HG03175 (cell line): Measurements from ENCODE around the gene CHMP5.
A peak's percentile ranks its signal among the peaks of the same experiment; 100 is the strongest.

Experiments
- ATAC-seq: cut with Tn5 transposase; IDR thresholded peaks from one replicate; pipeline ENCODE4 v1.9.1; 2021; ENCODE audit warnings: mild to moderate bottlenecking, moderate library complexity; ENCODE audit not compliant: unreplicated experiment

Gene CHMP5

GRCh38 chr9:33273266-33273971 lies 8.6 kb downstream of the CHMP5 start:
- no peak for ATAC-seq

DNA sequence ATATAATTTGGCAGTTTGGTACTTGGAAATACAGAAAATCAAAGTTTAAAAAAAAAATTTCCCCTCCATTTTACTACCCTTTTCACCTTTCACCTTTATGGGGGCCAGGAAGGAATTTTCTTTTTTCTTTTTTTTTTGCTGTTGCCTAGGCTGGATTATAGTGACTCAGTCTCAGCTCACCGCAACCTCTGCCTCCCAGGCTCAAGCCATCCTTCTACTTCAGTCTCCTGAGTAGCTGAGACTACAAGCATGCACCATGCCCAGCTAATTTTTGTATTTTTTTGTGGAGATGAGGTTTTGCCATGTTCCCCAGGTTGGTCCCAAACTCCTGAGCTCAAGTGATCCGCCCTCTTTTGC lies 9.1 kb downstream of the CHMP5 start:
- ATAC-seq: no peak

DNA sequence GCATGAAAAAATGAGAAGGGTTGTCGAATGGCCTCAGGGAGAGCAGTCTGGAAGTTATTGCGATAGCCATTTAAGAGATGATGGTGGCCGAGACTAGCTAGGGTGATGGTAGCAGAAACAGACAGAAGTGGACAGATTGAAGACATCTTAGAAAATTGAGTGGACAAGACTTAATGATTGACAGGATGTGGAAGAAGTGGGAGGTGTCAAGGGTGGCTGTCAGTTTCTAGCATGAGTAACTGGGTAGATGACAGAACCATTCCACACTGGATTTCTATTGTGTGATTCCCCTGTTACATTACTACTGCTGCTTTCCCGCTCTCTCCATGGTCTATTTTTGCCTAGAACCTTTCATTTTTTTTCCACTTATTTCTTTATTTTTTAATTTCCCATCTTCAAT lies 12.6 kb downstream of the CHMP5 start:
- no peak for ATAC-seq

- no peak for ATAC-seq
Observed at GRCh38 chr9:33285502-33285901, 20.7 kb downstream of the CHMP5 start.

GRCh38 chr9:33287087-33287490 lies 22.2 kb downstream of the CHMP5 start:
- no peak for ATAC-seq

GRCh38 chr9:33288235-33288634 lies 23.4 kb downstream of the CHMP5 start:
- ATAC-seq: no peak

GRCh38 chr9:33288828-33289483 lies 24.1 kb downstream of the CHMP5 start:
- no peak for ATAC-seq

DNA sequence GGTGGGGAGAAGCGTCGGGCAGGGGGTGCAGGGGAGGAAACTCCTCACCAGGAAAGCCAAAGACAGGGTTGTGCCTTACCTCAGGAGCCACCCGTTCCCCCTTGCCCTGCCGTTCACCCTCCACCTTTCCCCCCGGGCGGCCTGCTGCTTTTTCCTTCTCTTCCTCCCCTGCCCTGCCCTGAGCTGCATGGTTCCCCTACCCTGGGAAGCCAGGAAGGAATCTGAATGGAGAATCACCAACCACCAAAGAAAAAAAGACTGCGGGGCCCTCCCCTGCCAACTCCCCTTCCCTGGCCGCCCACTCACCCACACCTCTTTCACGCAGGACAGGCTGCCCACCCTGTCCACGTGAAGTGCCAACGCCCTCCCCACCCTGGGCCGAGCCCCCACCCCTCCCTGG lies 24.6 kb downstream of the CHMP5 start:
- no peak for ATAC-seq

- no peak for ATAC-seq
Observed at GRCh38 chr9:33289936-33290246, 25.0 kb downstream of the CHMP5 start.

GRCh38 chr9:33290247-33291030 lies 25.6 kb downstream of the CHMP5 start, which contains the start of gene NFX1:
Gene NFX1 (plus strand): TSS chr9:33290516. CDS start chr9:33290573, 57 bp downstream.
- ATAC-seq: peak; percentile 80

DNA sequence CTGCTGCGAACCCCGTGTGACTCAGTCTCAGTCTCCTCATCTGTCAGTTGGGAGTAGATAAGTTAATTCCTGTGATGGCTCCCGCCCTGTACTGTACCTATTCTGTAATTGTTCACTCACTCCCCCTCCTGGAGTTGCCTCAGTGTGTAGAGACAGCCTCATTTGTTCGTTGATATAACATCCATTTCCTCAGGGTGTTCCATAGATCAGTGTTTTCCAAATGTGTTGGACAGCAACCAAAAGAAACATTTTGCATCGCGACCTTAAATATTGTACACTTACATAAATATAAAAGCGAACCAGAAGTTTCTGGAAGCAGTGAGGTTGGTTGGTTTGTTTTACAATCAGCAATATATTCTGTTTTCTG lies 26.2 kb downstream of the CHMP5 start:
- peak; percentile 8 for ATAC-seq

DNA sequence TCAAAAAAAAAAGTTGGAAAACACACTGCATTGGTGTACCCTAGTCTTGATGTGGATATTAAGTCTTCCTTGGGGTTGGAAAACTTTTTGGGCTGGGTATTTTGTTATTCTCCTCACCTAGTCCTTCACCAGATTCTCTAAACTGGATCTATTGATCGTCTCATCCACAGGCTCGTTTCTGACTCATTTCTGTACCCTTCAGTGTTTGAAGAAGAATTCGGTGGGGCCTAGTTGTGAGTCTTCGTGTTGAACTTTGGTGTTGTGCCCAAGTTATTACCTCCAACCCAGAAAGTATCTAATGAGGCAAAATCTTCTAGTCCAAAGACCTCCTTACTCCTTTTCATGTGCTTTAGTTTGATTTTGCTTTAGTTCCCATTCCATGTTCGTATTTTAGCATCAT lies 27.1 kb downstream of the CHMP5 start:
- no peak for ATAC-seq

DNA sequence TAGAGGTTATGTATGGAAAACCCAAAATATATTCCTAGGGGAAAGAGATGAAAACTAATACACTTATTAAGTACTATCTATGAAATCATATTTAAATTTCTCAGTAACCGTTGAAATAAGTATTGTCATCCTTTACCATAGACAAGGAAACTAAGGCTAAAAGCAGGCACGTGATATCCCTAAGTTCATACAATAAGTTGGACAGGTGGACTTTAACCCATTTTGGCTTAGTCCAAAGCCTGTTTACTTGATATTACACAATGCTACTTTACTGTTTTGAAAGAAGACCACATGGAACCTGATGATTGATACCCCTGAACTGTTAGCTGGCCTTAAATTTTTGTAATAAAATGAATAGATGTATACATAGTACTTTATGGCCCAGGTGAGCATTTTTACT lies 28.9 kb downstream of the CHMP5 start:
- ATAC-seq: no peak

GRCh38 chr9:33294670-33295432 lies 30.0 kb downstream of the CHMP5 start:
- no peak for ATAC-seq

- ATAC-seq: peak; percentile 43
Observed at GRCh38 chr9:33295571-33295970, 30.7 kb downstream of the CHMP5 start.

DNA sequence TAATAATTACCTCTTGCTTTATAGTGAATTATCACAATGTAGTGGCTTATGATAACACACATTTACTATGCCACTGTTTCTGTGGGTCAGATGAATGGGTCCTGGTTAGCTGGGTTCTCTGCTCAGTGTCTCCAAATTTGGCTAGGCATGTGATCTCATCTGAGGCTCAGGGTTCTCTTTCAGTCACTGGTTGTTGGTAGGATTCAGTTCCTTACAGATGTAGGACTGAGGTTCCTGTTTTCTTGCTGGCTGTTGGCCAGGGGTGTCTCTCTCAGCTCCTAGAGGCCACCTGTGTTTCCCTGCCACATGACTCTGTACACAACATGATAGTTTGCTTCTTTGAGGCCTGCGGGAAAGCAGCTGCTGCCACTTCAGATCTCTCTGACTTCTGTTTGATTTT lies 32.6 kb downstream of the CHMP5 start:
- ATAC-seq: peak; percentile 94

GRCh38 chr9:33300546-33300945 lies 35.7 kb downstream of the CHMP5 start:
- no peak for ATAC-seq

GRCh38 chr9:33304362-33304761 lies 39.5 kb downstream of the CHMP5 start:
- ATAC-seq: no peak

- ATAC-seq: no peak
Observed at GRCh38 chr9:33306037-33306436, 41.2 kb downstream of the CHMP5 start.

DNA sequence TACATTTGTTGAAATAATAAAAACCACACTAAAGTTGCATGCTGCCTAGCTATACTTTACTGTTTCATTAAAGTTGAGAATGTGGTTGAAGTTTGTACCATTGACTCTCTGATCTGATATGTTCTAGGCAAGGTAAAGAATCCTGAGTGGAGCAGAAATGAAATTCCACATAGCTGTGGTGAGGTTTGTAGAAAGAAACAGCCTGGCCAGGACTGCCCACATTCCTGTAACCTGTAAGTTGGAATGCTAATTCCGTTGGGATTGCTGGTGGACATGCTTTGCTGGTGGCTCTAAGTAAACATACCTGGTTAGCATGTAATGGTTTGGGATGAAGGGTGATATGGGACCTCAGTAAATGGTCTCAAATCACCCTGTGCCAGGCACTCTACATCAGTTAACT lies 42.2 kb downstream of the CHMP5 start:
- ATAC-seq: no peak

DNA sequence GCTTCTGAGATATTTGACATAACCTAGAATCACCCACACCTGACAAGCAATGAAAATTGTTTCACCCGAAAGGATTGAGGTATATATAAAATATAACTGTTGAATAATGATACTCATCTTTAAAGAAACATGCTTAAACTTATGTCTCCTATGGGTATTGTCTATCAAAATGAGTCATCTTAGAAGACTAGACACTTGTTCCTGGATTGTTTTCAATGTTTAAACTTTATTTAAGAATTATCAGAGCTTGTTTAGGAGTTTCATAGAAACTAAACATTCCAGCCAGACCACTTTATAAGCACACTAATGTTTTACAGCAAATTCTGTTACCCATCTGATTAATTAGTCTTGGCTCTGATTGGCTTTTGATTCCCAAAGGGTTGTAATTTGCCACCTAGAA lies 45.1 kb downstream of the CHMP5 start:
- ATAC-seq: no peak
